Endodermal cell (in vitro differentiated cells): ENCODE data around the gene GSG1L. TPM values are rescaled to one million over a fixed set of nuclear protein-coding genes. Genes with fewer than 3 reads are reported as not detected.

Source experiments
- DNase-seq: peaks from one replicate; pipeline ENCODE4 v3.0.0-alpha.2; 2017
- H3K27ac ChIP-seq: 2 replicates; pipeline ENCODE4 v1.5.1; 2013; ENCODE audit warnings: mild to moderate bottlenecking, low read depth, low read length, moderate library complexity
- H3K27me3 ChIP-seq: 2 replicates; pipeline ENCODE4 v1.6.1; 2013; ENCODE audit warnings: mild to moderate bottlenecking, low read length, moderate library complexity; ENCODE audit not compliant: insufficient read depth, control insufficient read depth, poor library complexity, severe bottlenecking
- H3K36me3 ChIP-seq: 2 replicates; pipeline ENCODE4 v1.7.0; 2013; ENCODE audit warnings: mild to moderate bottlenecking, low read length, moderate library complexity; ENCODE audit not compliant: control insufficient read depth, insufficient read depth
- H3K4me1 ChIP-seq: one replicate; pipeline ENCODE4 v1.7.0; 2013; ENCODE audit warnings: low read length; ENCODE audit not compliant: control insufficient read depth, insufficient read depth
- H3K4me3 ChIP-seq: 2 replicates; pipeline ENCODE4 v1.5.1; 2013; ENCODE audit warnings: mild to moderate bottlenecking, low read length, moderate library complexity
- H3K9ac ChIP-seq: 2 replicates; pipeline ENCODE4 v1.6.1; 2013; ENCODE audit warnings: mild to moderate bottlenecking, low read length, moderate library complexity; ENCODE audit not compliant: poor library complexity, severe bottlenecking; ENCODE audit errors: extremely low read depth
- H3K9me3 ChIP-seq: 2 replicates; pipeline ENCODE4 v1.6.1; 2013; ENCODE audit warnings: mild to moderate bottlenecking, low read length, moderate library complexity; ENCODE audit not compliant: control insufficient read depth
- H3K27ac Mint-ChIP-seq: 2 replicates; pipeline ENCODE4 v1.8.0; 2020; ENCODE audit warnings: mixed read lengths
- H3K27me3 Mint-ChIP-seq: 2 replicates; pipeline ENCODE4 v1.8.0; 2021; ENCODE audit warnings: mild to moderate bottlenecking, mixed read lengths; ENCODE audit not compliant: insufficient read depth
- H3K36me3 Mint-ChIP-seq: 2 replicates; pipeline ENCODE4 v1.8.0; 2020; ENCODE audit warnings: low read depth, mixed read lengths
- H3K4me1 Mint-ChIP-seq: 2 replicates; pipeline ENCODE4 v1.8.0; 2020; ENCODE audit warnings: mixed read lengths
- H3K4me3 Mint-ChIP-seq: 2 replicates; pipeline ENCODE4 v1.8.0; 2020; ENCODE audit warnings: mild to moderate bottlenecking, moderate library complexity, mixed read lengths
- H3K9me3 Mint-ChIP-seq: 2 replicates; pipeline ENCODE4 v1.8.0; 2020; ENCODE audit warnings: mild to moderate bottlenecking, mixed read lengths
- WGBS, 2 experiments: methylation state at CpG; one replicate each; pipeline versions ENCODE4 v1.1.5 to v1.1.7; 2013; ENCODE audit warnings: missing lambda C conversion rate in 2 of 2, mixed read lengths in 1 of 2; ENCODE audit not compliant: insufficient coverage in 1 of 2, insufficient read length in 1 of 2; 5-methylcytosine and 5-hydroxymethylcytosine counted together
- total RNA-seq, 2 donors: library from RNA; stranded (reverse); fragmentation: NEBNext Ultra II Directional in 1 of 2; extraction: Animal tissue kit (Norgen Biotek cat#: 25700) in 1 of 2; gene quantifications; 2 replicates in 1 of 2; 3 replicates in 1 of 2; pipeline ENCODE4 v1.2.1, GENCODE V29; 2021
- TF ChIP-seq, protein P1 (sequence below): fragments of 200-600 bp; sonication (generic); conservative IDR thresholded peaks from 2 replicates; pipeline ENCODE4 v1.5.0; 2021; ENCODE audit warnings: antibody characterized with exemption, mild to moderate bottlenecking

GSG1L gene
- total RNA-seq, 2 donors from 2014 or later, result 0.24 TPM; not detected in 1

DNA sequence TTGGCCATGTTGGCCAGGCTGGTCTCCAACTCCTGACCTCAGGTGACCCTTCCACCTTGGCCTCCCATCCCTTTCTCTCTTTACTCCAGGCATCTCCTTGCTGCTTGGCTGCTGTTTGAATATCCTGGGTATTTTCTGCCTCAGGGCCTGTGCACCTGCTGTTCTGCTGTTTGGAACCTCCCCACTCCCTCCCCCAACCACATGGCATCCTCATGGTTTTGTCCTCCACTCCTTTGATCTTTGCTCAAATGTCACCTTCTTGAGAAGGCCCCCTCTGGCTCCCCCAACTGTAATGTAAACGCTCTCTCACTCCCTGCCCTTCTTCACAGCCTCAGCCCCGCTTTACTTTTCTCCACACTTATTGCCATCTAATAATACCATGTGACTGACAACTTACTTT is 152.0 kb downstream of the GSG1L start:
- WGBS, 2 experiments, result 50 to 65% methylated on average over 1 to 2 of the region's 2 CpGs
- no peak overlapping the region for H3K4me3 ChIP-seq
- no peaks in the 10 kb centered on the region for H3K36me3 ChIP-seq
- Mint-ChIP-seq H3K9me3 (no peaks in the 10 kb centered on the region), H3K27ac (no peak overlapping the region), H3K4me1 (no peaks in the 10 kb centered on the region), H3K4me3 (no peak overlapping the region), H3K27me3 (peaks cover 2% of the 10 kb centered on the region), H3K36me3 (no peaks in the 10 kb centered on the region)
- no peak overlapping the region for H3K9ac ChIP-seq
- no peaks in the 10 kb centered on the region for H3K27me3 ChIP-seq
- no peak overlapping the region for H3K27ac ChIP-seq
- H3K9me3 ChIP-seq, result no peaks in the 10 kb centered on the region
- DNase-seq, result no peak
- no peaks in the 10 kb centered on the region for H3K4me1 ChIP-seq
- TF ChIP-seq, protein P1, sequence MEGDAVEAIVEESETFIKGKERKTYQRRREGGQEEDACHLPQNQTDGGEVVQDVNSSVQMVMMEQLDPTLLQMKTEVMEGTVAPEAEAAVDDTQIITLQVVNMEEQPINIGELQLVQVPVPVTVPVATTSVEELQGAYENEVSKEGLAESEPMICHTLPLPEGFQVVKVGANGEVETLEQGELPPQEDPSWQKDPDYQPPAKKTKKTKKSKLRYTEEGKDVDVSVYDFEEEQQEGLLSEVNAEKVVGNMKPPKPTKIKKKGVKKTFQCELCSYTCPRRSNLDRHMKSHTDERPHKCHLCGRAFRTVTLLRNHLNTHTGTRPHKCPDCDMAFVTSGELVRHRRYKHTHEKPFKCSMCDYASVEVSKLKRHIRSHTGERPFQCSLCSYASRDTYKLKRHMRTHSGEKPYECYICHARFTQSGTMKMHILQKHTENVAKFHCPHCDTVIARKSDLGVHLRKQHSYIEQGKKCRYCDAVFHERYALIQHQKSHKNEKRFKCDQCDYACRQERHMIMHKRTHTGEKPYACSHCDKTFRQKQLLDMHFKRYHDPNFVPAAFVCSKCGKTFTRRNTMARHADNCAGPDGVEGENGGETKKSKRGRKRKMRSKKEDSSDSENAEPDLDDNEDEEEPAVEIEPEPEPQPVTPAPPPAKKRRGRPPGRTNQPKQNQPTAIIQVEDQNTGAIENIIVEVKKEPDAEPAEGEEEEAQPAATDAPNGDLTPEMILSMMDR, result no peak

DNA sequence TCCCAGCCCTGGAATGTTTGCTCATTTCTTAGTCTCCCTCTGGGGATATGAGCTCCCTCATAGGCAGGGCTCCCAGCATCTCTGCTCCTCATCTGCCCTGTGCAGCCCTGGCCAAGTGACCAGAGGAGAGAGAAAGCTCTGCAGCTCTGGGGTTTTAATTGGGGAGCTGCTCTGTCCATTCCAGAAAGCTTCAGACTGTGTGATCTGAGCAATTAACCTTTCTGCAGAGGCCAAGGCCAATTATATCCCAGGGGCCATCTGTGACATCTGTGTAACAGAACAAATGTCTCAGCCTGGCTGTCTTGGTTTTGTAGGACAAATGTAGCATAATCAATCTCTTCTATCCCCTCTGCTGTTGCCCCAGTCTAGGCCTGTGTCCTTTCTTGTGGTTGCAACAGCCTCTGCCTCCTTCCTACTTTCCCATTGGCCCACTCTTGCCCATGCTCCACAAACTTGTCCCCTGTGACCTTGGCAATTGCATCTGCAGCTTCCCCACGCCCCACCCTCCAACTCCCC is 156.0 kb downstream of the GSG1L start:
- WGBS, 2 experiments, result 85% methylated on average over 1 of the region's 1 CpG; no CpG with 5 or more reads in 1 of the 2 experiments
- no peaks in the 10 kb centered on the region for H3K4me1 ChIP-seq

DNA sequence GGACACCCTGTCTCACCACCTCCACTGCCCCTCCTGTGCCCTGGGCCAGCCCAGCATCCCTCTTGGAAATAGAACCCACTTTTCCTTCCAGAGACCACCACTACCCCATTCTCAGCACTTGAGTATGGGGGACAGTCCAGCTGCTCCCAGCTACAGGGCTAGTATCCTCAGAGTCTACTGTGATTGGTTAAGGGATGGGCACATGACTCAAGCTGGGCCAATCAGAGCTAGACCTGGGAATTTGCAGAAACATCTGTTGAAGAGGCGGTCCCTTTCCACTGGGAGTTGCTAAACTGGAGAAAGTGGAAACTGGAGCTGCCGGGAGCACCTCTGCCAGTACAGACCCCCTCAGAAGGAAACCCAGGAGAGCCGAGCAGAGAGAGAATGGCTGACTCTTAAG is 156.6 kb downstream of the GSG1L start:
- Histone ChIP-seq H3K4me3 (no peak overlapping the region), H3K9ac (no peak overlapping the region), H3K27me3 (no peaks in the 10 kb centered on the region), H3K27ac (no peak overlapping the region), H3K36me3 (no peaks in the 10 kb centered on the region), H3K4me1 (no peaks in the 10 kb centered on the region), H3K9me3 (no peaks in the 10 kb centered on the region)
- Mint-ChIP-seq H3K27ac (no peak overlapping the region), H3K4me3 (no peak overlapping the region), H3K27me3 (peaks cover 7% of the 10 kb centered on the region), H3K36me3 (no peaks in the 10 kb centered on the region), H3K4me1 (no peaks in the 10 kb centered on the region), H3K9me3 (no peaks in the 10 kb centered on the region)
- TF ChIP-seq, protein P1, result no peak
- DNase-seq, result peak; percentile 55
- WGBS, 2 experiments, result 79 to 100% methylated on average over 2 to 3 of the region's 3 CpGs

More for the DNA sequence above, 156.0 kb downstream of the GSG1L start:
- Histone ChIP-seq H3K36me3 (no peaks in the 10 kb centered on the region), H3K27me3 (no peaks in the 10 kb centered on the region), H3K4me3 (no peak overlapping the region), H3K27ac (no peak overlapping the region), H3K9me3 (no peaks in the 10 kb centered on the region), H3K9ac (no peak overlapping the region)
- H3K27me3 Mint-ChIP-seq, result peaks cover 7% of the 10 kb centered on the region
- H3K9me3 Mint-ChIP-seq, result no peaks in the 10 kb centered on the region
- no peak overlapping the region for H3K27ac Mint-ChIP-seq
- DNase-seq, result no peak
- TF ChIP-seq, protein P1, result no peak
- H3K36me3 Mint-ChIP-seq, result no peaks in the 10 kb centered on the region
- H3K4me3 Mint-ChIP-seq, result no peak overlapping the region
- H3K4me1 Mint-ChIP-seq, result no peaks in the 10 kb centered on the region
